Natural killer cell (primary cell): Measurements from ENCODE around the gene CBLB. TPM values are rescaled to one million over a fixed set of nuclear protein-coding genes. Genes with fewer than 3 reads are reported as not detected.

Source experiments
- ATAC-seq, 3 donors: fragments of 150-1000 bp in 2 of 3; fragments of 200-7000 bp in 1 of 3; cut with Tn5 transposase; 1 replicate in 1 of 3; 2 replicates in 2 of 3; pipeline ENCODE4 v1.10.0; 2021; ENCODE audit warnings: mild to moderate bottlenecking in 2 of 3, moderate library complexity in 2 of 3
- DNase-seq, 2 donors: peaks; one replicate each; pipeline versions ENCODE4 v3.0.0 to v3.0.0-alpha.2; 2013 to 2021; ENCODE audit warnings: mixed read lengths in 1 of 2
- H3K27ac ChIP-seq: one replicate; pipeline ENCODE4 v1.5.1; 2013; ENCODE audit warnings: mild to moderate bottlenecking, low read length
- H3K27me3 ChIP-seq: one replicate; pipeline ENCODE4 v1.6.1; 2013; ENCODE audit warnings: low read length; ENCODE audit not compliant: control insufficient read depth, insufficient read depth
- H3K36me3 ChIP-seq: one replicate; pipeline ENCODE4 v1.6.1; 2013; ENCODE audit warnings: low read length; ENCODE audit not compliant: control insufficient read depth, insufficient read depth
- H3K4me1 ChIP-seq: one replicate; pipeline ENCODE4 v1.6.1; 2013; ENCODE audit warnings: low read length; ENCODE audit not compliant: control insufficient read depth, insufficient read depth
- H3K4me3 ChIP-seq: one replicate; pipeline ENCODE4 v1.5.1; 2013; ENCODE audit warnings: low read length
- H3K9me3 ChIP-seq: one replicate; pipeline ENCODE4 v1.6.1; 2013; ENCODE audit warnings: low read length; ENCODE audit not compliant: control insufficient read depth, insufficient read depth
- H3K27ac Mint-ChIP-seq, 2 donors: one replicate each; pipeline ENCODE4 v1.8.0; 2022; ENCODE audit warnings: mild to moderate bottlenecking in 2 of 2, mixed read lengths in 2 of 2, moderate library complexity in 1 of 2
- H3K27me3 Mint-ChIP-seq, 2 donors: one replicate each; pipeline ENCODE4 v1.8.0; 2022; ENCODE audit warnings: low read depth in 2 of 2, mixed read lengths in 2 of 2
- H3K36me3 Mint-ChIP-seq: one replicate; pipeline ENCODE4 v1.8.0; 2022; ENCODE audit warnings: mixed read lengths
- H3K4me1 Mint-ChIP-seq, 2 donors: one replicate each; pipeline ENCODE4 v1.8.0; 2022; ENCODE audit warnings: mixed read lengths in 2 of 2
- H3K4me3 Mint-ChIP-seq: one replicate; pipeline ENCODE4 v1.8.0; 2022; ENCODE audit warnings: mild to moderate bottlenecking, moderate library complexity, mixed read lengths
- H3K9me3 Mint-ChIP-seq, 2 donors: one replicate each; pipeline ENCODE4 v1.8.0; 2022; ENCODE audit warnings: mixed read lengths in 2 of 2
- CTCF ChIP-seq: fragments of 200-600 bp; IDR thresholded peaks from one replicate; pipeline ENCODE4 v1.8.0; 2022; ENCODE audit warnings: antibody characterized with exemption
- WGBS: methylation state at CpG from one replicate; pipeline ENCODE4 v1.1.7; 2013; ENCODE audit warnings: missing lambda C conversion rate; ENCODE audit not compliant: insufficient coverage; 5-methylcytosine and 5-hydroxymethylcytosine counted together
- intact Hi-C: fragments of 100-400 bp; cut with micrococcal nuclease; formaldehyde crosslinking; loops from one replicate; pipeline ENCODE4 v1.14.2; 2022
- total RNA-seq, 4 donors: library from RNA; stranded (reverse); fragments of 120-200 nt in 1 of 4; gene quantifications; one replicate each; pipeline versions ENCODE4 v1.2.3 to v1.2.4, GENCODE V29; 2013 to 2022

The CBLB gene
- total RNA-seq, 3 donors from 2014 or later (not counting 1 experiment from before 2014, with no cell fraction given): 180 to 287 (median 230) TPM

GRCh38 chr3:105829229-105829628 lies 39.6 kb downstream of the CBLB start:
- Histone ChIP-seq H3K27me3 (no peaks in the 10 kb centered on the region), H3K27ac (peak overlapping the region; percentile 61), H3K36me3 (peaks cover 13% of the 10 kb centered on the region), H3K4me1 (peaks cover 26% of the 10 kb centered on the region), H3K9me3 (no peaks in the 10 kb centered on the region), H3K4me3 (no peak overlapping the region)
- no peaks in the 10 kb centered on the region for H3K9me3 Mint-ChIP-seq
- no peaks in the 10 kb centered on the region for H3K27me3 Mint-ChIP-seq
- peak overlapping the region; percentile 83 for H3K27ac Mint-ChIP-seq
- H3K4me1 Mint-ChIP-seq: peaks cover 77 to 78% of the 10 kb centered on the region in 2 donors
- peak; percentile 33 to 45 for DNase-seq
- no peak for TF ChIP-seq CTCF
- 65% methylated on average over 4 of the region's 4 CpGs for WGBS
- peak; percentile 26 to 36 (median 34) for ATAC-seq
- peak overlapping the region; percentile 80 for H3K4me3 Mint-ChIP-seq
- H3K36me3 Mint-ChIP-seq: peaks cover 7% of the 10 kb centered on the region
- intact Hi-C loops: loop anchor here (1.0 to 2.0 kb wide), 3 partner anchors 16 to 76 kb away; no protein-coding TSS in a partner anchor

GRCh38 chr3:105828703-105829102 lies 40.1 kb downstream of the CBLB start:
- ATAC-seq: peak; percentile 63 to 84 (median 74)
- peak overlapping the region; percentile 61 for H3K27ac ChIP-seq

GRCh38 chr3:105827959-105828358 lies 40.9 kb downstream of the CBLB start:
- peak in 1 of 2 donors; percentile 40 for DNase-seq
- WGBS: 69% methylated on average over 2 of the region's 2 CpGs
- no peak for TF ChIP-seq CTCF
- Mint-ChIP-seq H3K9me3 (no peaks in the 10 kb centered on the region), H3K27me3 (no peaks in the 10 kb centered on the region), H3K27ac (peak overlapping the region; percentile 83), H3K4me3 (peak overlapping the region; percentile 30), H3K36me3 (peaks cover 20% of the 10 kb centered on the region), H3K4me1 (peaks cover 87 to 88% of the 10 kb centered on the region in 2 donors)
- Histone ChIP-seq H3K9me3 (no peaks in the 10 kb centered on the region), H3K27me3 (no peaks in the 10 kb centered on the region), H3K4me3 (no peak overlapping the region), H3K36me3 (peaks cover 17% of the 10 kb centered on the region), H3K27ac (peak overlapping the region; percentile 56), H3K4me1 (peaks cover 28% of the 10 kb centered on the region)
- intact Hi-C loops: loop anchor here (1.0 to 2.0 kb wide), 3 partner anchors 17 to 75 kb away; no protein-coding TSS in a partner anchor
- ATAC-seq: no peak

More at GRCh38 chr3:105828703-105829102, 40.1 kb downstream of the CBLB start:
- intact Hi-C loops: loop anchor here (1.0 to 2.0 kb wide), 4 partner anchors 16 to 76 kb away; no protein-coding TSS in a partner anchor
- Histone ChIP-seq H3K9me3 (no peaks in the 10 kb centered on the region), H3K4me1 (peaks cover 26% of the 10 kb centered on the region), H3K4me3 (no peak overlapping the region), H3K36me3 (peaks cover 13% of the 10 kb centered on the region), H3K27me3 (no peaks in the 10 kb centered on the region)
- peak in 1 of 2 donors; percentile 67 for DNase-seq
- peak overlapping the region; percentile 83 for H3K27ac Mint-ChIP-seq
- H3K4me1 Mint-ChIP-seq: peaks cover 82% of the 10 kb centered on the region in 2 donors
- peaks cover 12% of the 10 kb centered on the region for H3K36me3 Mint-ChIP-seq
- H3K9me3 Mint-ChIP-seq: no peaks in the 10 kb centered on the region
- TF ChIP-seq CTCF: no peak
- H3K27me3 Mint-ChIP-seq: no peaks in the 10 kb centered on the region
- peak overlapping the region; percentile 80 for H3K4me3 Mint-ChIP-seq
- 5% methylated on average over 2 of the region's 2 CpGs for WGBS
